Activated T-helper 9 cell treated with anti-CD3 and anti-CD28 coated beads, Interleukin-2, amount 50 U/mL, for 16 hours (primary cell): Measurements from ENCODE around the gene SLC39A8.

ENCODE experiments used
- DNase-seq: peaks from one replicate; pipeline ENCODE4 v3.0.0-alpha.2; 2020; ENCODE audit warnings: low read depth

The SLC39A8 gene

DNA sequence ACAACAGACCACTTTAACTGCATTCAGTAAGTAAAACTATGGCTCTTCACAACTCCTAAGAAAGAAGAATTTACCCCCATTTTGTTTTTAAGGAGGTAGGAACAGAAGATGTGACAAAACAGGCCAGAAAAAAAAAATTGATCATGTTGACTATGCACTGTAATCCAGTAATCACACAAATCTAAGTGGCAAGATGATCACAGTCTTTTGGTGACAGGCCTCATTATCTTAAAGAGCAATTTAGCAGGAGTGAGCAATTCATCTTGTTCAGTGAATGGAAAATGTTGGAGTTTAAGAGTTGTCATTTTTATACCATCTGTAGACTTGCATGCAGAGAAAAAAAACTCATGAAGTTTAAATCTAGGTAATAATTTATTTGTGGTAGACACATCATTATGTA is 115.1 kb downstream of the SLC39A8 start:
- DNase-seq = no peak

DNA sequence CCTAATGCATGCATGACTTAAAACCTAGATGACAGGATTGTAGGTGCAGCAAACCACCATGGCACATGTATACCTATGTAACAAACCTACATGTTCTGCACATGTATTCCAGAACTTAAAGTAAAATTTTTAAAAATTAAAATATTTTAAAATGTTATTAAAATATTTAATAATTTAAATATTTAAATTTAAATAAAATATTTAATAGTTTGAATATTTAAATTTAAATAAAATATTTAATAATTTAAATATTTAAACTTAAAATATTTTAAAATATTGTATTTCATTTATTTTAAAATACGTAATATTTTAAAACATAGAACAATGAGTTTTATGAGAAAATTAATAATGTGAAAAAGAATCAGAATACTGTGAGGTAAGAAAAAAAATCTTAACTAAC is 117.9 kb downstream of the SLC39A8 start:
- no peak for DNase-seq

DNA sequence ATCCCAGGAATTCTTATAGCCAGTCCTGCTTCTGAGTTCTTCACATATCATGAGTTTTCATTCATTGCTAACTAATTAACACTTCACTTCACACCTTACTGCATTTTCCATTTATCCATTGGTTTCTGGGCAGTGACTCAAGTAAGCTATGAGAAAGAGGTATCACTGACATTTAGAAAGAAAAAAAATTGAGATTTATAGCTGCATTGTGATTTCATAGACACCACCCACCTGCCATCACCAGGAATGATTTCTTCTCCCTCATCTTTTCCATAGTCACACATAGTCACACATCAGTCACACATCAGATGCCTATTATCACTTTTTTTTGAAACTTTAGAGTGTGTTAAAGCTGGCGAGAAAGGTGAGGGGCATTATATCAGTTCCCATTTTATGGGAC is 121.8 kb downstream of the SLC39A8 start:
- DNase-seq = no peak

DNA sequence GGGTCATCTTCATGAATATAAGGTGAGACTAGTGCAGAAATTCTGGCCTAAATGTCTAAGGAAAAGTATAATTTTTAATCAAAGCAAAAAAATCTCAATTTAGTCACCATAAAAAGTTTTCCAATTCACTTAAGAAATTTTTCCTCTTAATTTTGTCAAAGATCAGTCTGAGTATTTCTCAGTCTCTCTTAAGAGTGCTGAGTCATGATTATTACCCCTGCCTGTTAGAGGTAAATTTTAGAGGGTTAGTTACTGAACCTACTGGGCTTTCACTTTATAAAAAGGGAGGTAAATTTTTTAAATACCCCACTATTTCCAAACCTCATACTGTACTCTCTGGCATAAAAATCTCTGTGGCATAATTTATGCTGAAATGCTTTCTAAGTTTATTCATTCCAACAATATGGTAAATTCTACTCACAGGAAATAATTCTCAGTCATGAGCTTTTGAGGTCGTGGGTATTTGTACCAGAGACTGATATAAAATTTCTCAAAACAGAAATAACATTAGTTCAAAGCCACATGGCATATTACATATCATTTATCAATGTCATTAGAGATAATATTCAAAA is 122.4 kb downstream of the SLC39A8 start:
- no peak for DNase-seq

DNA sequence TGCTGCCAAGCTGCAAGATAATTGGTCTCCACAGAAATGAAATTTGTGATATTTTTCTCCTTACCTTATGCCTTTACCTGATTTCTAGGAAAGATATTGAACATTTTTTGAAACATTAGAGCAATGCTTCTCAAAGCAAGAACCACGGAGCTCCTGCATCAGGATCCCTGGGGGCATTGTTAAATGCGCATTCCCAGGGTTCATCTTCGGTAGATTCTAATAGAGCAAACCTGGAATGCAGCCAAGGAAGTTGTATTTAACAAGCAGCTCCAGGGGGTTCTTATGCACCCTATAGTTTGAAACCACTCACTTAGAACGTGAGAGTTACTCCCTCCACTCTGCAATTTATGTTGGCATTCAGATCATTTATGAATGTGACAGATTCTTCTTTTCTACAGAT is 126.2 kb downstream of the SLC39A8 start:
- no peak for DNase-seq

DNA sequence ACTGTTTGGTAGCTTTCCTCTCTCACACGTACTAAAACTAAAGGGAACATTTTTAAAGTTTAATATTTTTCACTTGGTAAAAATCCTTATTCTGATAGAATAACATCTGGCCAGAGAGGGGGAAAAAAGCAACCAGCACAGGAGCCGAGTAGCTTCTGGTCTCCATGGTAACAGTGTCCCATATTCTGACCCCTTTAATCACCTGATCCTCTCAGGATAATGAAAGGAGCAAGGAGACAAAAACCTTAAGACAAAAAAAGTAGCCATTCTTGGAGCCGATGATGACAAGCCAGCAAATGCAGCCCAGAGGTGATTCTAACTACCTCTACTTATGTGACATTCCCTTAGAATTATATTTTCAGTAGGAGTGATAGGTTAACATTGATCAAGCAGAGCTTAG is 126.6 kb downstream of the SLC39A8 start:
- no peak for DNase-seq

DNA sequence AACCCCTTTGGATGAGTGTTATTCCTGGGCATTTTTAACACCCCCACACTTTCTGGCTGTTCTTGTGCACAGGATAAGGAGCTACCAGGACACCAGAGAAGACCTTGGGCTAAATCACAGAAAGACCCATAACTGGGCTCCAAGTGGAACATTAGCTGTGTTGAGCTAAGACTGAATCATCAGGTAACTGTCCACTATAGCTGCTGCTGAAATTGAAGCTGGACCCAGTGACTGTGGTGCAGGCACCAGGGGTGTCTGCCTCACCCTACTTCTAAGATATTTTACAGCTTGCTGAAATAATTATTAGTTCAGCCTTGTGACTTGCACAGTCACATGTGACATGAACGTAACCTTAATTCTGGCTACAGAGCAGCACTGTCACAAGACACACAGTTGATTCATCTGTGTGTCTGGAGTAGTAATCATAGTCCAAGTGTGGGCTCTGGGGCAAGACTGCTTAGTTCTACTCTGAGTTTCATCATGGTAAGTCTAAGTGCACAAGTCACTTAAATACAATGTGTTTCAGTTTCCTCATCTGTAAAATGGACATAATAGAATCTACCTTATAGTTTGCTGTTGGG is 127.4 kb downstream of the SLC39A8 start:
- no peak for DNase-seq

DNA sequence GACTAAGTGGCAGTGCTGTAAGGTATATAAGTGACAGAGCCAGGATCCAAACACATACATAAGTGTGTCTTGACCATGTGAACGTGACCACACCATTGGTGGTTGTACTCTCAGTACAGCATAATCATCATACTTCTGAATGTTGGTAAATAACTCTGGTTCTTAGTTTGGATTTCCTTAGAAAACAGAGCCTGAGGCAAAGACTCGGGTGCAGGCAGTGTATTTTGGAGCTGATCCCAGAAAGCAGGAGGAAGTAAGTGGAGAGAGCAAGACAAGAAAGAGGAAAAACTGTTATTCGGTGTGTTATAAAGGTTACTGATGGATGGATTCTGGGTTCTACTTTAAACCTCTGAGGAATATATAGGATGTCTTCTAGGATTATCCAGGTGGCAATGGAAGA is 127.9 kb downstream of the SLC39A8 start:
- DNase-seq = no peak

DNA sequence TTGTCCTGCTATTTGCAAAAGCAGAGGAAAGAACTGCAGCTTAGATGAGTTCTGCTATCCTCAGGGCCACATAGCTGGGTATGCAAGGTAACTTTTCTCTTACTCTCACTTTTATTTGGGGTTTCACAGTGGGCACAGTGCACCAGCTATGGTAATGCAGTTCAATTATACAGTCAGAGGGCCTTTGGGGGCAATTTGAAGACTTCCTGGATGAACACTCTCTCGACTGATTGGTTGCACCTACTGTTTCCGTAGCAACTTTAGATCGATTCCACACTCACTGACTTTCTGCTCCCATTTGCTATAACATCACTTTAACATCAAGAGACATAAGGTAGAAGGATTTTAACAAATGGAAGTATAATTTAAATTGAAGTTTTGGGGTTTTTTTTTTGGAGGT is 128.6 kb downstream of the SLC39A8 start:
- DNase-seq = no peak

DNA sequence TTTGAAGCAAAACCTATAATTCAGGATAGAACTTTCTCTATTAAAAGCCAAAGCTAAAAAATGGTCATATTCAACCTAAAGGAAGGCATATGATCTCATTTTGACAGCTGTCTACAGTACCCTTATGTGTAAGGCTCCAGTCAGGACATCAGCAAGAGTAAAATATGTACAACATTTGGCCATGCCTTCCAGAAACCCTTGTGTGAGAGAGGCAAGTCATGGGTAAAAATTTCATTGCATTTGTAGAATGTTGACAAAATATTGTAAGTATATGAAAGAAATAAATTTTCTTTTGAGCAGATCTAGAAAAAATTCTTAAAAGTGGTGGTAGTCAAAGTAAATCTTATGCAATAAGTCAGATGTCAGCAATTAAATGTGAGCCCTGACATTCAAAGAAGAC is 132.3 kb downstream of the SLC39A8 start:
- no peak for DNase-seq
